Loucy (cell line): ENCODE measurements around the gene TTC7B.

Source experiments
- CTCF ChIP-seq: fragments of 200-600 bp; sonication (generic); conservative IDR thresholded peaks from 2 replicates; pipeline ENCODE4 v1.5.1; 2014; ENCODE audit warnings: mild to moderate bottlenecking, antibody characterized with exemption, low read length
- EZH2phosphoT487 ChIP-seq: fragments of 200-600 bp; IDR thresholded peaks from 2 replicates; pipeline ENCODE4 v1.6.1; 2018; ENCODE audit warnings: antibody characterized with exemption, mild to moderate bottlenecking, moderate library complexity, borderline replicate concordance

DNA sequence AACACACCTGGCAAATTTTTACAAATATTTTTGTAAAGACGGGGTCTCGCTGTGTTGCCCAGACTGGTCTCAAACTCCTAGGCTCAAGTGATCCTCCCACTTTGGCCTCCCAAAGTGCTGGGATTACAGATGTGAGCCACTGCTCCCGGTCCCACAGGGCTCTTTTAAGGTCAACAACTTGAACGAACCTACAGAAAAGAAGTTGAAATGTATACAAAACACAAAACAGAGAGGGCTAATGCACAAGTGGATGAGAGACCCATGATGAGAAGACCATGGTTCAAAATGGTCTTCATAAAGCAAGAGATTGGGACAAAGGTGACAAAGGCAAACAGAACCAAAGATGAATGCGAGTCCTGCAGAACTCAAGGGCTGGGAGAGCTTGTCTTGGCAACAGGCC lies 328.0 kb downstream of the TTC7B start:
- TF ChIP-seq CTCF = no peak
- TF ChIP-seq EZH2phosphoT487 = no peak
